ENCODE measurements around the gene ADGRV1. TPM values are rescaled to one million over a fixed set of nuclear protein-coding genes. Genes with fewer than 3 reads are reported as not detected.

ADGRV1 gene
- polyA plus RNA-seq, 2 of the 4 experiments (the other 2 are of a cell fraction), result 0.70 to 3.7 TPM

DNA sequence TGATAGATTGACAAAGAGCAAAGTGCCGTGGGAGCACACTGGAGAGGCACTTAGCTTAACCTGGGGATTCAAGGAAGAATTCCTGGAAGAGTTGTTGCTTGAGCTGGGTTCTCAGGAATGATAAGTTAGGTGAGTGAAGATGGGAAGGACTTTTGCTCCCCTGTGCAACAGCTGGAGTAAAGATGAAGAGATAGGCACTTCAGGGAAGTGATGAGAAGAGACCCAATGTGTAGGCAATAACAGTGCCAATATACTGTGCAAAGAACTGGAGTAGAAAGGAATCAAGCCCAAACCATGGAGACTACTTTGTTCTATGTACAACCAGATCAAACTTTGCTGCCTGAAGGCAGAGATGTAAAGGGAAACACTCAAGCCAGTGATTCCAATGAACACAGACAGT is 92.2 kb downstream of the ADGRV1 start:
- 4% methylated on average over 1 of the region's 1 CpG for WGBS (ENCODE audit: missing lambda C conversion rate)
- no peak for DNase-seq (ENCODE audit: low read depth in 1 of 2, low spot score in 1 of 2)
- no peak overlapping the region for H3K27ac ChIP-seq
- ChIA-PET POLR2A (no interaction called here), CTCF (interaction anchor here (1.4 kb wide), 1 partner anchor 133 kb away, joined by 5 read pairs; no protein-coding TSS in a partner anchor)
- FAIRE-seq, result no peak
- no peak overlapping the region for H3K4me2 ChIP-seq
- H3K4me1 ChIP-seq, result no peaks in the 10 kb centered on the region
- no peaks in the 10 kb centered on the region for H3K9me3 ChIP-seq
- no peak overlapping the region for H3K4me3 ChIP-seq
- TF ChIP-seq ELK1 (IDR thresholded peaks at IDR 0.05; ENCODE audit: low read depth, low read length) (no peak), NPAS2 (CRISPR knock-in tag; IDR thresholded peaks at IDR 0.05; ENCODE audit: borderline replicate concordance) (no peak), POLR2AphosphoS2 (conservative IDR thresholded peaks at IDR 0.05; ENCODE audit: low read length) (no peak)
- ATAC-seq, result no peak

DNA sequence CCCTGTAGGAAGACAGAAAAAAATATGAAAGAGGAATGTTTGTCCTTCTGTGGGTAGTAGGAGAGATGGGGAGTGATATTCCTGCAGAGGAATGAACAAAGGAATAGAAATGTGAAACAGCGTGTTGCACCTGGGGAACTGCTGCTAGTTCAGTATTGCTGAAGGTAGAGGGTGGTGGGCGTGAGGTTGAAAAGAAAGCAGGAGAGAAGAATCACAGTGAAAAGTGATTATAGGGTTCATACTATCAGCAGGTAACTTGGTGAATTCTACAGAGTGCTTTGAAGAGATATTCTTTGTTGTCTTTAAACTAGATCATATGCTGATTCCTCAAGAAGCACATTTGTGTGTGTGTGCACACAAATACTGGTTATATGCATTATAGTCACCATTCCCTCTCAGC is 95.6 kb downstream of the ADGRV1 start:
- 23% methylated on average over 2 of the region's 2 CpGs for WGBS (ENCODE audit: missing lambda C conversion rate)
- ChIA-PET CTCF (no interaction called here), POLR2A (no interaction called here)
- H3K27ac ChIP-seq, result no peak overlapping the region
- no peak for ATAC-seq
- no peaks in the 10 kb centered on the region for H3K4me1 ChIP-seq
- FAIRE-seq, result no peak
- H3K4me3 ChIP-seq, result no peak overlapping the region
- no peak for TF ChIP-seq JUNB (IDR thresholded peaks at IDR 0.05)
- TF ChIP-seq ZC3H11A (IDR thresholded peaks at IDR 0.05), result no peak
- TF ChIP-seq SREBF2 (IDR thresholded peaks at IDR 0.05), result no peak
- no peak for TF ChIP-seq CBX2 (IDR thresholded peaks at IDR 0.05; ENCODE audit: borderline replicate concordance, low read depth)
- no peak for TF ChIP-seq PHF8 (IDR thresholded peaks at IDR 0.05; ENCODE audit: borderline replicate concordance, low read depth)
- TF ChIP-seq, protein P1, sequence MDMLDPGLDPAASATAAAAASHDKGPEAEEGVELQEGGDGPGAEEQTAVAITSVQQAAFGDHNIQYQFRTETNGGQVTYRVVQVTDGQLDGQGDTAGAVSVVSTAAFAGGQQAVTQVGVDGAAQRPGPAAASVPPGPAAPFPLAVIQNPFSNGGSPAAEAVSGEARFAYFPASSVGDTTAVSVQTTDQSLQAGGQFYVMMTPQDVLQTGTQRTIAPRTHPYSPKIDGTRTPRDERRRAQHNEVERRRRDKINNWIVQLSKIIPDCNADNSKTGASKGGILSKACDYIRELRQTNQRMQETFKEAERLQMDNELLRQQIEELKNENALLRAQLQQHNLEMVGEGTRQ (IDR thresholded peaks at IDR 0.05), result no peak
- TF ChIP-seq CHD4 (IDR thresholded peaks at IDR 0.05; ENCODE audit: borderline replicate concordance), result no peak
- TF ChIP-seq RNF2 (IDR thresholded peaks at IDR 0.05; ENCODE audit: borderline replicate concordance, low read depth), result no peak
- TF ChIP-seq HOXB5 (CRISPR knock-in tag; IDR thresholded peaks at IDR 0.05), result no peak
- TF ChIP-seq HES2 (IDR thresholded peaks at IDR 0.05), result no peak
- TF ChIP-seq HDAC2 (IDR thresholded peaks at IDR 0.05), result no peak
- TF ChIP-seq CHD2 (IDR thresholded peaks at IDR 0.05; ENCODE audit: low read length, partially characterized antibody), result no peak
- no peak for TF ChIP-seq KDM5A (IDR thresholded peaks at IDR 0.05)
- TF ChIP-seq PBX3 (IDR thresholded peaks at IDR 0.05), result no peak
- no peak for DNase-seq (ENCODE audit: low read depth in 1 of 2, low spot score in 1 of 2)
- H3K9me3 ChIP-seq, result no peaks in the 10 kb centered on the region
- H3K4me2 ChIP-seq, result no peak overlapping the region

- TF ChIP-seq ZC3H11A (IDR thresholded peaks at IDR 0.05), result no peak
- TF ChIP-seq POLR2AphosphoS2 (conservative IDR thresholded peaks at IDR 0.05; ENCODE audit: low read length), result no peak
- no peak for TF ChIP-seq SREBF2 (IDR thresholded peaks at IDR 0.05)
- no peak for TF ChIP-seq CEBPB (IDR thresholded peaks at IDR 0.05)
- TF ChIP-seq ZNF302 (CRISPR knock-in tag; IDR thresholded peaks at IDR 0.05), result no peak
- no peak for TF ChIP-seq EHMT2 (IDR thresholded peaks at IDR 0.05; ENCODE audit: low read depth)
- TF ChIP-seq, protein P2, sequence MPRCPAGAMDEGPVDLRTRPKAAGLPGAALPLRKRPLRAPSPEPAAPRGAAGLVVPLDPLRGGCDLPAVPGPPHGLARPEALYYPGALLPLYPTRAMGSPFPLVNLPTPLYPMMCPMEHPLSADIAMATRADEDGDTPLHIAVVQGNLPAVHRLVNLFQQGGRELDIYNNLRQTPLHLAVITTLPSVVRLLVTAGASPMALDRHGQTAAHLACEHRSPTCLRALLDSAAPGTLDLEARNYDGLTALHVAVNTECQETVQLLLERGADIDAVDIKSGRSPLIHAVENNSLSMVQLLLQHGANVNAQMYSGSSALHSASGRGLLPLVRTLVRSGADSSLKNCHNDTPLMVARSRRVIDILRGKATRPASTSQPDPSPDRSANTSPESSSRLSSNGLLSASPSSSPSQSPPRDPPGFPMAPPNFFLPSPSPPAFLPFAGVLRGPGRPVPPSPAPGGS (IDR thresholded peaks at IDR 0.05), result no peak
- POLR2A ChIA-PET, result no interaction called here
- CTCF ChIA-PET, result no interaction called here
These were observed 96.8 kb downstream of the ADGRV1 start for GRCh38 chr5:90655423-90655822.

More at GRCh38 chr5:90655423-90655822, 96.8 kb downstream of the ADGRV1 start:
- Histone ChIP-seq H3K4me1 (no peaks in the 10 kb centered on the region), H3K4me2 (no peak overlapping the region), H3K27ac (no peak overlapping the region), H3K4me3 (no peak overlapping the region), H3K9me3 (no peaks in the 10 kb centered on the region)
- ATAC-seq (no peak), FAIRE-seq (no peak), DNase-seq (ENCODE audit: low read depth in 1 of 2, low spot score in 1 of 2) (no peak)
- 3% methylated on average over 1 of the region's 1 CpG for WGBS (ENCODE audit: missing lambda C conversion rate)
